ENCODE data around the gene MGST3. TPM values are rescaled to one million over a fixed set of nuclear protein-coding genes. Genes with fewer than 3 reads are reported as not detected.
A peak's percentile ranks its signal among the peaks of the same experiment; 100 is the strongest.
"Not testable (repeated sequence)": the region's sequence is repeated elsewhere in the genome, so short reads cannot be mapped to it uniquely, and the experiment has no call there.

MGST3 gene
- total RNA-seq, 1 donor from 2014 or later, result 133 TPM

DNA sequence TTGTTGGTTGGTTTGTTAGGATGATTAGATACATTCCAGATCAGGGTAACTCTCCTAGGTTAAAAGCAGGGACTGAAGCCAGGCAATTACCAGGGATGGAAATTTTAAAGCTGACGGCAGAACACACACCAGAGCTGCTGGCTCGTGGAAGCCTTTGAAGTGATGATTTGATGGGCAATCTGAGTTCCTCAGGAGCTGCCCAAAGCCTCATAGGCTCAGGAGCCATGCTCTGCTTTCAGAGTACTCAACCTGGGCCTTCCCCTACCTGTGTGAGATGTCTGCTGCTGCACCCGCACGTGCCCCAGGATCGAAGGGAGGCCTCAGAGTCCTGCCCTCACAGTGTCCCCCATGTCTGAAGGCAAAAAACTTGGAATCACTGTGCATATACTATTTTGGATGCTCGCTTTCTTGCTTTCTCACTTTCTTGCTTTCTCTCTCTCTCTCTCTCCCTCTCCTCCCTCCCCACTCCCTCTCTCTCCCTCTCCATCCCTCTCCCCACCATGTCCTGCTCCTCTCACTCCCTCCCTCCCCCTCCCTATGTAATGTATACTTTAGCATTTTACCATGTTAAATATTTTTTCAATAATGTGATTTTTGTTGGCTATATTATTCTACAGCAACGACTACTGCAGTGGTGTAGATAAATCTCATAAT lies 18.0 kb downstream of the MGST3 start:
- no peak overlapping the region for H3K27ac Mint-ChIP-seq

DNA sequence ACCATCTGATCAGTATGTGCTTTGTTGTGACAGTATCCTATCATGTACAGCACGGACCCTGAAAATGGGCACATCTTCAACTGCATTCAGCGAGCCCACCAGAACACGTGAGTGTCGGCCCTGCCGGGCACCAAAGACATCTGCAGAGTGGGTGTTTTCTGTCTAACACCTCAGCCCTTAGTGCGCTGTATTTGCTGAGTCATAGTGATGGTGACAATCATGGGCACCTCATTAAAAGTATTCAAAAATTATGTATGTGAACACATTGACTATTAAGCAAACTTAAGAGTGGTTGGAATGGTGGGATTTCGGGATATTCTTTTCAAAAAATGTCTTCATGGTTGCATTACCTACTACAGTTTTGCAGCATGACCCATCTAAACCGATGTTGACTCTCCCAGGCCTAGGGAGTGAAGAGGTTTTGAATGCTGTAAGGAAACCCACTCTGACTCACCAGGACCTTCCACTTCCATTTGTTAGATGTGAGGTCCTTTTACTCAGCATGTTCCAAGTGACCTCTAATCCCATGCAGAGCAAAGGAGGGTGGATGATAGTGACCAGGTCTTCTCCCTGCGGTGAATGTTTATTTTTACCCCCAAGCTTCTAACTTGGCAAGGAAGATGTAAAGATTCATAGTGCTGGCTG lies 20.1 kb downstream of the MGST3 start:
- DNase-seq (ENCODE audit: extremely low spot score, unreplicated experiment), result no peak
- Mint-ChIP-seq H3K4me3 (no peak overlapping the region), H3K4me1 (ENCODE audit: unreplicated experiment) (no peaks in the 10 kb centered on the region), H3K36me3 (peaks cover 17% of the 10 kb centered on the region), H3K27me3 (no peaks in the 10 kb centered on the region), H3K27ac (no peak overlapping the region), H3K9me3 (no peaks in the 10 kb centered on the region)
- TF ChIP-seq, protein P1, sequence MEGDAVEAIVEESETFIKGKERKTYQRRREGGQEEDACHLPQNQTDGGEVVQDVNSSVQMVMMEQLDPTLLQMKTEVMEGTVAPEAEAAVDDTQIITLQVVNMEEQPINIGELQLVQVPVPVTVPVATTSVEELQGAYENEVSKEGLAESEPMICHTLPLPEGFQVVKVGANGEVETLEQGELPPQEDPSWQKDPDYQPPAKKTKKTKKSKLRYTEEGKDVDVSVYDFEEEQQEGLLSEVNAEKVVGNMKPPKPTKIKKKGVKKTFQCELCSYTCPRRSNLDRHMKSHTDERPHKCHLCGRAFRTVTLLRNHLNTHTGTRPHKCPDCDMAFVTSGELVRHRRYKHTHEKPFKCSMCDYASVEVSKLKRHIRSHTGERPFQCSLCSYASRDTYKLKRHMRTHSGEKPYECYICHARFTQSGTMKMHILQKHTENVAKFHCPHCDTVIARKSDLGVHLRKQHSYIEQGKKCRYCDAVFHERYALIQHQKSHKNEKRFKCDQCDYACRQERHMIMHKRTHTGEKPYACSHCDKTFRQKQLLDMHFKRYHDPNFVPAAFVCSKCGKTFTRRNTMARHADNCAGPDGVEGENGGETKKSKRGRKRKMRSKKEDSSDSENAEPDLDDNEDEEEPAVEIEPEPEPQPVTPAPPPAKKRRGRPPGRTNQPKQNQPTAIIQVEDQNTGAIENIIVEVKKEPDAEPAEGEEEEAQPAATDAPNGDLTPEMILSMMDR (conservative IDR thresholded peaks at IDR 0.05), result no peak

More for the DNA sequence above, 18.0 kb downstream of the MGST3 start:
- H3K4me3 Mint-ChIP-seq, result no peak overlapping the region
- TF ChIP-seq, protein P1 (conservative IDR thresholded peaks at IDR 0.05), result no peak
- H3K36me3 Mint-ChIP-seq, result peaks cover 14% of the 10 kb centered on the region
- no peak for DNase-seq (ENCODE audit: extremely low spot score, unreplicated experiment)
- no peaks in the 10 kb centered on the region for H3K9me3 Mint-ChIP-seq
- H3K4me1 Mint-ChIP-seq (ENCODE audit: unreplicated experiment), result no peaks in the 10 kb centered on the region
- H3K27me3 Mint-ChIP-seq, result no peaks in the 10 kb centered on the region

GRCh38 chr1:165658766-165659580 lies 27.9 kb downstream of the MGST3 start:
- H3K27ac Mint-ChIP-seq; H3K9me3 Mint-ChIP-seq; H3K27me3 Mint-ChIP-seq; H3K4me3 Mint-ChIP-seq; DNase-seq (ENCODE audit: extremely low spot score, unreplicated experiment); H3K4me1 Mint-ChIP-seq (ENCODE audit: unreplicated experiment): not testable (repeated sequence)
- peaks cover 11% of the 10 kb centered on the region for H3K36me3 Mint-ChIP-seq

GRCh38 chr1:165659581-165659895 lies 28.5 kb downstream of the MGST3 start:
- Mint-ChIP-seq H3K9me3 (no peaks in the 10 kb centered on the region), H3K27me3 (no peaks in the 10 kb centered on the region)
- no peak for DNase-seq (ENCODE audit: extremely low spot score, unreplicated experiment)

GRCh38 chr1:165661703-165662102 lies 30.7 kb downstream of the MGST3 start:
- peaks cover 14% of the 10 kb centered on the region for H3K36me3 Mint-ChIP-seq
- DNase-seq (ENCODE audit: extremely low spot score, unreplicated experiment), result no peak
- H3K4me3 Mint-ChIP-seq, result no peak overlapping the region
- TF ChIP-seq, protein P1 (conservative IDR thresholded peaks at IDR 0.05), result no peak
- no peak overlapping the region for H3K27ac Mint-ChIP-seq
- no peaks in the 10 kb centered on the region for H3K9me3 Mint-ChIP-seq
- H3K4me1 Mint-ChIP-seq (ENCODE audit: unreplicated experiment), result peaks cover 8% of the 10 kb centered on the region
- H3K27me3 Mint-ChIP-seq, result no peaks in the 10 kb centered on the region

More at GRCh38 chr1:165659581-165659895, 28.5 kb downstream of the MGST3 start:
- Mint-ChIP-seq H3K36me3 (peaks cover 10% of the 10 kb centered on the region), H3K27ac (no peak overlapping the region), H3K4me3 (no peak overlapping the region), H3K4me1 (ENCODE audit: unreplicated experiment) (peaks cover 8% of the 10 kb centered on the region)
- TF ChIP-seq, protein P1 (conservative IDR thresholded peaks at IDR 0.05), result no peak

DNA sequence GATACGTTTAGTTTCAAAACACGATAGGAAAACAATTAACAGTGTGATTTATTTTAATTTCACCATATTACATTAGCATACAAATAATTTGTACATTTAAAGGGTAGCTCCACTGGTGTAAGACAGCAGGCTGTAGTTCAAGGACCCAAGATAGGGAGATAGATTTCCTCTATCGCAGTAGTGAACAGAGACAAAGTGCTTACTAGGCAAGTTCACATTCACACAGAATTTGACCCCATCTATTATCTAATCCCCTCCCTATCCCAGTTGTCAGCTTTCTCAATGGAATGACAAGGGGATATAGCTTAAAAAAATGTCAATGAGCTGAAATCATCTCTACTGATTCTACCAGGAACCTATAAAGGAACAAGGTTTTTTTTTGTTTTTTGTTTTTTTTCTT lies 31.2 kb downstream of the MGST3 start:
- Mint-ChIP-seq H3K4me1 (ENCODE audit: unreplicated experiment) (peaks cover 8% of the 10 kb centered on the region), H3K27me3 (no peaks in the 10 kb centered on the region), H3K9me3 (no peaks in the 10 kb centered on the region), H3K36me3 (peaks cover 19% of the 10 kb centered on the region), H3K4me3 (no peak overlapping the region), H3K27ac (peak overlapping the region; percentile 40)
- no peak for DNase-seq (ENCODE audit: extremely low spot score, unreplicated experiment)
- TF ChIP-seq, protein P1 (conservative IDR thresholded peaks at IDR 0.05), result no peak
